Mucosa of descending colon (tissue), 3 donors: ENCODE data around the gene TUB. TPM values are rescaled to one million over a fixed set of nuclear protein-coding genes. Genes with fewer than 3 reads are reported as not detected.

Source experiments
- ATAC-seq: fragments of 200-7000 bp; cut with Tn5 transposase; one replicate; pipeline ENCODE4 v1.9.1; 2020; ENCODE audit warnings: mild to moderate bottlenecking, moderate library complexity
- DNase-seq, 3 donors: peaks; one replicate each; pipeline ENCODE4 v3.0.0-alpha.2; 2020
- H3K36me3 ChIP-seq: fragments of 200-600 bp; one replicate; pipeline ENCODE4 v1.8.0; 2021; ENCODE audit warnings: low read depth, mild to moderate bottlenecking
- H3K4me1 ChIP-seq: fragments of 200-600 bp; one replicate; pipeline ENCODE4 v1.8.0; 2021; ENCODE audit warnings: low read depth, mild to moderate bottlenecking
- H3K4me3 ChIP-seq: fragments of 200-600 bp; one replicate; pipeline ENCODE4 v1.8.0; 2021; ENCODE audit warnings: mild to moderate bottlenecking
- H3K9me3 ChIP-seq: fragments of 200-600 bp; one replicate; pipeline ENCODE4 v1.8.0; 2021; ENCODE audit warnings: mild to moderate bottlenecking
- CTCF ChIP-seq: fragments of 200-600 bp; IDR thresholded peaks from one replicate; pipeline ENCODE4 v1.8.0; 2022; ENCODE audit warnings: antibody characterized with exemption, mild to moderate bottlenecking
- intact Hi-C, 2 donors: fragments of 100-400 bp; cut with DNase I in 1 of 2; cut with micrococcal nuclease in 1 of 2; formaldehyde crosslinking; loops; one replicate each; pipeline versions ENCODE4 v1.11.0 to v1.11.1; 2022; cut with DNase I, micrococcal nuclease
- total RNA-seq, 3 donors: library from RNA; stranded (reverse); fragmentation: NEBNext Ultra II Directional in 2 of 3; extraction: Animal tissue kit (Norgen Biotek cat#: 25700) in 2 of 3; gene quantifications; one replicate each; pipeline versions ENCODE4 v1.2.1 to v1.2.4, GENCODE V29; 2021 to 2023
- donor health status: DM: no; HTN: no; CAD: no; lungs with moderate emphysema.
- donor health status: DM: no; HTN: no; CAD: no.
- donor health status: DM: no; HTN: yes; CAD: no.

Gene TUB
- total RNA-seq, 3 donors from 2014 or later: 0.58 to 10.4 (median 1.8) TPM

DNA sequence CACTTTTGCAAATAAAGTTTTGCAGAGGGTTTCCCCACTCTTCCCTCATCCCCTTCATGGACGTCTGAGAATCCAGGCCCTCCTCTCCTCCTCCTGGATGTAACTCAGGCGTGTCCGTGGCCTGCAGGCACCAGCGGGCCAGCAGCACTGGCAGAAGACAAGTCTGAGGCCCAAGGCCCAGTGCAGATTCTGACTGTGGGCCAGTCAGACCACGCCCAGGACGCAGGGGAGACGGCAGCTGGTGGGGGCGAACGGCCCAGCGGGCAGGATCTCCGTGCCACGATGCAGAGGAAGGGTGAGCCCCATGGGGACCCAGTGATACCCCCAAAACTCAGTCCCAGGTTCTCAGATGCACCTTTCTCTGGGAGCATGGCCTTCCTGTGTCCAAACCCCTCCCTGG is 14.4 kb downstream of the TUB start:
- DNase-seq: no peak
- H3K4me3 ChIP-seq: no peak overlapping the region
- H3K9me3 ChIP-seq: no peaks in the 10 kb centered on the region
- TF ChIP-seq CTCF: no peak
- intact Hi-C loops: loop anchor here in 1 of 2 donors (5.0 kb wide), 1 partner anchor 88 kb away; no protein-coding TSS in a partner anchor
- ATAC-seq: no peak
- no peaks in the 10 kb centered on the region for H3K4me1 ChIP-seq
- H3K36me3 ChIP-seq: no peaks in the 10 kb centered on the region

DNA sequence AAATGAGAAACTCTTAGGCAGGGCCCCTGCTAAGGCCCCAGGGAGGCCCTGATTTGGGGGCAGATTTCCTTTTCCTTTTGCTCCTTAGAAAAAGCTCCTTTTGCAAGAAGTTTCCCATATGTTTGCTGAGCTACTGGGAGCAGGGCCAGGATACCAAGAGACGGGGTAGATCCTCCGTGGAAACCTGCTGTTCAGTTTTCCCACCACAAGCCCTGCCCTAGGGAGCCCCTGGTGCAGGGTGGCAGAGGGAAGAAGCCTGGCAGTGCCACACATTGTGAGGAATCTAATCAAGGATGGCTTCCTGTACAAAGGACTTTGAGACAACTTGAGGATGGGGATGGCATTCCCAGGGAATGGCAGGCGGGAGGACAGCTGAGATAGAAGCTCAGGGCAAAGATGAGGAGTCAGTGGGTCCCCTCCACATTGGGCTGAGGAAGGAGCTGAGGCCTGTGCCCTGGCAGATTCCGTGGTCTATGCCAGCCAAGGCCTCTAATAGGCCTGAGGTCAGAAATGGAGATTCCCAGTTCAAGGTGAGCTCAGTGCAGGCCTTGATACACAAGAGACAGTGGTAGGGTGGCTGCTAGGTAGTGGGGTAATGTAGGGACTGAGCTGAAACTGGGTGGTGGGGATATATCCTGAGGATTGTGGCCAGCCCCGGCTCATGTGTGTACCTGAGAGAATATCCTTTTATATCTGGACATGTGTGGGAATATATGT is 15.0 kb downstream of the TUB start:
- H3K4me3 ChIP-seq: no peak overlapping the region
- no peak for TF ChIP-seq CTCF
- ATAC-seq (no peak), DNase-seq (no peak)
- no peaks in the 10 kb centered on the region for H3K36me3 ChIP-seq
- H3K4me1 ChIP-seq: no peaks in the 10 kb centered on the region
- H3K9me3 ChIP-seq: no peaks in the 10 kb centered on the region
- intact Hi-C loops: loop anchor here in 1 of 2 donors (5.0 kb wide), 1 partner anchor 89 kb away; no protein-coding TSS in a partner anchor

DNA sequence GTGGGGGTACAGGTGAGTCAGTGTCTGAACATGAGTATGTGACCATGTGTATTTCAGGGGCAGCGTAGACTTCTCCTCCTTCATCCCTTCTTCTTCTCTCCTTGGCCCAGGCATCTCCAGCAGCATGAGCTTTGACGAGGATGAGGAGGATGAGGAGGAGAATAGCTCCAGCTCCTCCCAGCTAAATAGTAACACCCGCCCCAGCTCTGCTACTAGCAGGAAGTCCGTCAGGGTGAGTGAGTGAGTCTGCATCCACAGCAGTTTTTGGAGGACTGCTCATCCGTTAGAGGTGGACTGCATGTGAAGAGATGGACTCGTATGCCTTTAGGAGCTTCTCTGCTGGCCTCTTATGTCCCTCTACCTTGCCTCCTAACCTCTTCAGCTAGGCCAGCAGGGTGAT is 15.6 kb downstream of the TUB start:
- TF ChIP-seq CTCF: no peak
- no peaks in the 10 kb centered on the region for H3K36me3 ChIP-seq
- ATAC-seq (no peak), DNase-seq (no peak)
- H3K4me3 ChIP-seq: no peak overlapping the region
- H3K9me3 ChIP-seq: no peaks in the 10 kb centered on the region
- H3K4me1 ChIP-seq: no peaks in the 10 kb centered on the region
- intact Hi-C loops: loop anchor here in 1 of 2 donors (5.0 kb wide), 1 partner anchor 89 kb away; no protein-coding TSS in a partner anchor

GRCh38 chr11:8097062-8097461 is 16.1 kb downstream of the TUB start:
- H3K36me3 ChIP-seq: no peaks in the 10 kb centered on the region
- intact Hi-C loops: loop anchor here in 1 of 2 donors (5.0 kb wide), 1 partner anchor 90 kb away; no protein-coding TSS in a partner anchor
- TF ChIP-seq CTCF: no peak
- H3K4me3 ChIP-seq: no peak overlapping the region
- no peaks in the 10 kb centered on the region for H3K4me1 ChIP-seq
- H3K9me3 ChIP-seq: no peaks in the 10 kb centered on the region
- ATAC-seq (no peak), DNase-seq (no peak)

DNA sequence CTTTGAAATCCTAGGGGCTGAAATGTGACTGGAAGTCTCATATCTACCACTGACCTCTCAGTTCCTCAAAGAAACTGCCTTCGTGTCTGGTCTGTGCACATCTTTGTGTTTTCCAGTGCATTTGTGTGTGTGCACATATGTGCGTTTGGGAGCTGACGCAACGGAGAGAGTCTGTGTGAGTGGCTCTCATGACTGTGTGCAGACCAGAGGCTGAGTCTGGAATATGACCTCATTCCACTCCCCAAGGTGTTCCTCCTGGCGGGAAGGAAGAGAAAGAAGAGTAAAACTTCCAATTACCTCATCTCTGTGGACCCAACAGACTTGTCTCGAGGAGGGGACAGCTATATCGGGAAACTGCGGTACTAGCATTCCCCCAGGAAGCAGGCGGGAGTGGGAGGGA is 16.5 kb downstream of the TUB start:
- DNase-seq (no peak), ATAC-seq (no peak)
- Histone ChIP-seq H3K9me3 (no peaks in the 10 kb centered on the region), H3K4me1 (no peaks in the 10 kb centered on the region), H3K36me3 (no peaks in the 10 kb centered on the region), H3K4me3 (no peak overlapping the region)
- no peak for TF ChIP-seq CTCF
- intact Hi-C loops: loop anchor here in 1 of 2 donors (5.0 kb wide), 1 partner anchor 90 kb away; no protein-coding TSS in a partner anchor
